ENCODE data around the gene PITX2.

The PITX2 gene

DNA sequence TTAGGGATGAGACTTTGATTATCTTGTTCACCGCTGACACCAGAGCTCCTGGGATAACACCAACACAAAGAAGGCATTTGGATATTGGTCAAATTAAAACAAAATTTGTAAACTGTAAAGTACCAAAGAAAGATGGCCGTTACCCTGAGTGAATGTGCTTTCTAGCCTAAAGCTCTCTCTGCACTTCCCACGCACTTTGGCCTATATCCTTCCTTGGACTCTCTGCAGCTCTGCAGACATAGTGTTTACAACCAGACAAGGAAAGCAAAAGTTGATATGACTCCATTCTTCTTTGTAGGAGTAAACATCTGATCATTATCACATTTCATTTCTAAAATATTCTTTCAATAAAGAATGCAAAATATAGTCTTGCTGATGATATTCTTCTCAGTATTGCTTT, 44.8 kb upstream of the PITX2 start:
- TF ChIP-seq NFIC (IDR thresholded peaks at IDR 0.05): no peak

DNA sequence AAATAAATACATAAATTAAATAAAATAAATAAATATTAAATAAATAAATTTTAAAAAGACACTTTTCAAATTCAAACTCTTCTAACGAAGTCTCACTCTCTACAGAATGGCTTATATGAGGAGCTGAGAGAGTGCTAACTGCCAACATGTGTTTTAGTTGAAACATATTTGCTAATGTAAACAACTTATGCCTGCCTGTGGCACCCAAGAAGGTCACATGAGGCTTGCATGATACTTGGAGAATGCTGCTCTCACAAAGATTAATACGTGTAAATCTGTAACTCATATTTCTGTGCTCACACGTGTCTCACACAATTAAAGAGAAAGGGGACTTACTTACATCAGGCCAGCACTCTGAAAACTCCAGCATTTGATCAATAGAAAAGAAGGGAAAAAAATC, 43.2 kb upstream of the PITX2 start:
- no peak for TF ChIP-seq YY1 (IDR thresholded peaks at IDR 0.05; ENCODE audit: low read depth)

DNA sequence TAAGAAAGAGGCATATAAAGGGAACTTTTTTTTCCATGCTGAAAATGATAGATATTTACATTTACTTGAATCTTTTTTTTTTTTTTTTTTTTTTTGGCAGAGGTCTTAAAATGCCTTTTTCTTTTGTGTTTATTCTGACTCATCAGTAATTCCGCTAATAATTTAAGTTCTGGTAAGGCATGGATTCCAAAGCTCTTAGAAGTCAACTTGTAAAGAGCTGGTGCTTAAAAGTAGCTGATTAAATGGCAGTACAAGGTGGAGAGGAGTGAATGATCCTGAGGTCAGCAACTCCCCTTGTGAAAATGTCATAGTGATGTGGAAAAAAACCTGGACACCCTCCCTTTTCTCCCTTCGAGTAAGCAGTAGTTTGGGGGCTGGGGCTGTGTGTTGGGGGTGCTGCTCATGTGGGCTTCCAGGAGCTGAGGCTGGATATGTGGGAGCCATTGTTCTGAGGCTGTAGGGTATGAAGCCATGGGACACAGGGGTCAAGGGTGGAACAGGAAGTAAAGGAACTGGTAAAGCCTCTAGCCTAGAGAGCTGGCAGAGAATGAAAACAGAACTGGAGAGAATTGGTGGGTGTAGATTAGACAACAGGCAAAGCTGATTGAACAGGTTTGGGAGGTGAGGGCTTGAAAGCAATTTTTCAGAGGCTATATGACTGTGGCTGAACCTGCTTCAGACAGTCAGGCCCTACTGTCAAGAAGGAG, 41.0 kb upstream of the PITX2 start:
- no peak for TF ChIP-seq FOXM1 (IDR thresholded peaks at IDR 0.05; ENCODE audit: borderline replicate concordance, low read depth)
- TF ChIP-seq TEAD4 (IDR thresholded peaks at IDR 0.05): no peak
- no peak for TF ChIP-seq TCF12 (IDR thresholded peaks at IDR 0.05; ENCODE audit: low read depth)

GRCh38 chr4:110663206-110663605, 40.3 kb upstream of the PITX2 start:
- no peak for TF ChIP-seq EP300 (IDR thresholded peaks at IDR 0.05; ENCODE audit: borderline replicate concordance)
- TF ChIP-seq USF1 (IDR thresholded peaks at IDR 0.05): no peak
- TF ChIP-seq TAF1 (IDR thresholded peaks at IDR 0.05; ENCODE audit: low read depth): no peak
- TF ChIP-seq REST (IDR thresholded peaks at IDR 0.05; ENCODE audit: low read depth): no peak
- no peak for TF ChIP-seq FOXM1 (IDR thresholded peaks at IDR 0.05; ENCODE audit: borderline replicate concordance, low read depth)
- no peak for TF ChIP-seq MAX (IDR thresholded peaks at IDR 0.05)
- no peak for TF ChIP-seq ZBTB7A (IDR thresholded peaks at IDR 0.05; ENCODE audit: low read depth)
- TF ChIP-seq CREB1 (IDR thresholded peaks at IDR 0.05; ENCODE audit: low read depth): no peak
- TF ChIP-seq YY1 (IDR thresholded peaks at IDR 0.05; ENCODE audit: low read depth): no peak
- no peak for TF ChIP-seq CEBPB (IDR thresholded peaks at IDR 0.05)
- TF ChIP-seq TEAD4 (IDR thresholded peaks at IDR 0.05): no peak
- TF ChIP-seq TCF12 (IDR thresholded peaks at IDR 0.05; ENCODE audit: low read depth): no peak
- TF ChIP-seq RAD21 (IDR thresholded peaks at IDR 0.05; ENCODE audit: low read depth): no peak
- no peak for TF ChIP-seq NFIC (IDR thresholded peaks at IDR 0.05)
- TF ChIP-seq EGR1 (IDR thresholded peaks at IDR 0.05): no peak

- TF ChIP-seq NFIC (IDR thresholded peaks at IDR 0.05) (no peak), YY1 (IDR thresholded peaks at IDR 0.05; ENCODE audit: low read depth) (no peak), TAF1 (IDR thresholded peaks at IDR 0.05; ENCODE audit: low read depth) (no peak), EP300 (IDR thresholded peaks at IDR 0.05; ENCODE audit: borderline replicate concordance) (no peak), USF1 (IDR thresholded peaks at IDR 0.05) (no peak), CEBPB (IDR thresholded peaks at IDR 0.05) (no peak), REST (IDR thresholded peaks at IDR 0.05; ENCODE audit: low read depth) (no peak), EGR1 (IDR thresholded peaks at IDR 0.05) (no peak), RAD21 (IDR thresholded peaks at IDR 0.05; ENCODE audit: low read depth) (no peak), TEAD4 (IDR thresholded peaks at IDR 0.05) (no peak), FOXM1 (IDR thresholded peaks at IDR 0.05; ENCODE audit: borderline replicate concordance, low read depth) (no peak), TCF12 (IDR thresholded peaks at IDR 0.05; ENCODE audit: low read depth) (no peak), MAX (IDR thresholded peaks at IDR 0.05) (no peak), CREB1 (IDR thresholded peaks at IDR 0.05; ENCODE audit: low read depth) (no peak), ZBTB7A (IDR thresholded peaks at IDR 0.05; ENCODE audit: low read depth) (no peak)
Measured at GRCh38 chr4:110660755-110661154, 37.9 kb upstream of the PITX2 start.

DNA sequence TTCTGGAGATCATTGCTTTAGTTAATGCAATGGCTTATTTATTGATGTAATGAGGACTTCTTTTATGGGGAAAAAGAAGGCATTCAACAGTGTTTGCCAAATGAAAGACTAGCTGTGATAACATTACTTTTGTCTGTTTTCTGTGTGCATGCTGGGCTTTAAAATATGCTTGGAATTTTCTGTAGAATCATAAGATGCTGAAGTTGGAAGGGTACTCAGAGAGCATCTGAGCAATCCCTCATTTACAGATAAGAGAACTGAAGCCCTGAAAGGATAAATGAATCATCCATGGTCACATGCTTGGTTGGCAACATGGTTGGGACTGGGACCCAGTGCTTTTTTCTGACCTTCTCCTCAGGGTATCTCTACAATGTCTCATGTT, 31.4 kb upstream of the PITX2 start:
- TF ChIP-seq CEBPB (IDR thresholded peaks at IDR 0.05) (no peak), YY1 (IDR thresholded peaks at IDR 0.05; ENCODE audit: low read depth) (no peak)

Data from Ishikawa (cell line).